HG03460 (cell line): ENCODE data around the gene INCENP.

Experiments used
- ATAC-seq: cut with Tn5 transposase; IDR thresholded peaks from one replicate; pipeline ENCODE4 v1.9.1; 2021; ENCODE audit not compliant: unreplicated experiment

INCENP gene

DNA sequence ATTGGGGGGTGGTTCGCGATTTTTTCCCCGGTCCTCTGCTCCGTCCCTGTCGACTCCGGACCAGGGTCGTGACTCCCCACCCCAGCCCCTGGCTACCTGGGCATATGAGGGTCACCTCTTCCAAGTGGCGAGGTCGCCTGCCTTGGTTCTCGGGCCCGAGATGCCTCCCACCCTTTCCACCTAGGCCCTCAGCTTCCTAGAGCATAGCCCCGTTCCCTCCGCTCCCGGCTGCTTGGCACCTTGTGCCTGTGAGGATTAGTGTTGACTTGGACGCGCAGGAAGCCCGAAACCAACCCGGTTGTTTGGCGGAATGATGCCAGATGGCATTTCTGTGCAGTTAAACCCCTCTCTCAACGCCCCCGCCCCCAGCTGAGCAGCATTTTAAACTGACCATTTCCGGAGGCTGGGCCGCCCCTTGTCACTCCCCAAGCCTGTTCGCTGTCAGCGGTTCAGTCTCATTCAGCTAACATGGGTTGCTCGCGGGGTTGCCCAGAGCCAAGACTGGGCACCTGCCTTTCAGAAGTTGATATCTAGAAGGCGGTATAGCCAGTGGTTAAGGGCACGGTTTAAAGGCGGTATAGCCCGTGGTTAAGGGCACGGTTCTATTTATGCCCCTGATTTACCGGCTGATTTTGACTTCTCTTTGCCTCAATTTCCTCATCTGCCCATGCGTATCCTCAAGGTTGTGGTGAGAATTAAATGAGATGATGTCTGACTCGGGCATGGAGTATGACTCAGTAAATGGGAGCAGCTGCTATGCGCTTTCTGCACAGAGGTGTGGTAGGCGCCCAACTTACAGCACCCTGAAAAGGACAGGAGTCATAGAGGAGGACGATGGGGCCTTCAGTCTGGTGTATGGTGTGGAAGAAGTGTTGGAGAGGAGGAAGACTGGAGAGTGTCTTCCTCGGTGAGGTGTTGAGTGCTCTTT is 639 bp downstream of the INCENP start:
- peak; percentile 27 for ATAC-seq

DNA sequence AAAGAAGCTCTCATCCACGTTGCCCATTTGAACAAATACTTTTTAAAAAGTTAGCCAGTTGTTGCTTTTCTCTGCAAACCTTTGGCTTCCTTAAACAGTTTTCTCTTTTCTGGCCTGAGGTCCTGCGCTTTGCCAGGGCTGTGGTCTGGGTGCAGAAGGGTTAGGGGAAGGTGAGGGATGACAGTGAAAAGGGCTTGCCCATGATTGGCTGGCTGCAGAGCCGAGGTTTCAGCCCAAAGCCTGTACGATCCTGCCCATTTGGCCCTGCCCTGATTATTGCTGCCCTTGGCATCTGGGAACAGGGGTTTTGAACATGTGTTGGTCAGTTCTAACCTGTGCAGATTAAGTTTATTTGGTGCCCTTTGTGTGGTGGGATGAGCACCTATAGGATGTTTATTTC is 1.5 kb downstream of the INCENP start:
- no peak for ATAC-seq

DNA sequence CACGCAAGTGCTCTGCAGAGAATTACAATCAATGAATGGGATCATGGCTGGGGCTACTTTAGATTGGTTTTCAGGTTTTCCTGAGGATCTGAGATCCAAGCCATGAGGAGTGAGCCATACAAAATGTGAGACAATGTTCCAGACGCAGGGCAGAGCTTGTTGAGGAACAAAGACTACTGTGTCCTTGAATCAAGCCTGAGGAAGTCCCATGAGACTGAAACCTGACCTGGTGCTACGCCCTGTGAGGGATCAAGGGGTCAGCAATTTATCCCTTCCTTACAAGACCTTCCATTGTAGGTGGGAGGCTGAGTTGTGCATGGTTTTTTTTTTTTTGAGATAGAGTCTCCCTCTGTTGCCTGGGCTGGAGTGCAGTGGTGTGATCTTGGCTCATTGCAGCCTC is 2.1 kb downstream of the INCENP start:
- ATAC-seq, result no peak

DNA sequence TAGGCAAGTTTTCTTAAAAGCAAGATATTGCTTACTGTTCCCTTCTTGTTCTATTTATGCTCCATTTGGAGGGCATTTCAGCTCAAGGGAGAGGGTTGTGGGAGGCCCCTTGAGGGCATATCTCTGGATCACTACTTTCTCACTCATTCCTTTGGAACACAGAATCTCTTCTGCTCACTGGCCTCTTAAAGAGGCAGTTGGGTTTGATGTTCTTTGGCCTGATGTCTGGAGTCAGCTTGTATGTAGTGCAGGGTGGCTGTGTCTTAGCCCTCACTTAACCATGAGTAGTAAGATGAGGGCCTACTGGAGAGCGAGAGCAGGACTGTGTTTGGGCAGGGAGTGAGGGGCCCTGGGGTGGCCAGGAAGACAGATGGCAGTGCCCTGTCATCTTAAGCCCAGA is 3.6 kb downstream of the INCENP start:
- ATAC-seq, result no peak

DNA sequence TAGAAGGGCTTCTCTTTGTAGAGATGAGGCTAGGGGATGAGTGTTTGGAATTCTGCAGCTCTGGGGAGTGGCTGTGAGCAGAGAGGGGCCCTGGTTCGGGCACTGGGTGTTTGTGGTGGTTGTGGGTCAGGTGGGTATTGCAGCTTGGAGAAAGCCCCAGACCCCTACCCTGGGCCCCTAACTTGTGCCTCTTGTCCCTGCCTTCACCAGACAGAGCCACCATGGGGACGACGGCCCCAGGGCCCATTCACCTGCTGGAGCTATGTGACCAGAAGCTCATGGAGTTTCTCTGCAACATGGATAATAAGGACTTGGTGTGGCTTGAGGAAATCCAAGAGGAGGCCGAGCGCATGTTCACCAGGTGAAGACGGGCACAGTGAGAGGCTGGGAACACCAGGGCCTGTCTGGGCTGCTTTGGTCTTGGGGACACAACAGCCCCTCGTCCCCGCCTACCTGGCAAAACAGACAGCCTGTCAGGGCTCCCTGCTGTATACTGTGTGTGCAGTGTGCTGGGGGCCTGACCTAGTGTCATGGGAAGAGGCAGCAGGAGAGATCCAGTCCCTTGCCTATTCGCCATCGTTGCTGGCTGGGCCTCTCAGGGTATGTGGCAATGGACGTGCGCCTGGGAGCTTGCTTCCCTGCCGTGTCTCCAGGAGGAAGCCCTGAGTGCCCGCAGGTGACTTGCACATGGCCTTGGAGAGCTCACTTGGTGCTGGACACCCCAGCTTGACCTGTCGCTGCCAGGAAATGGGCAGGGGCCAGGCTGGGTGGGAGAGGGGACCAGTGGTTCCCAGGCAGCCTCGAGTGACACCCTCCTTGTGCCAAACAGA is 4.3 kb downstream of the INCENP start:
- ATAC-seq, result no peak

DNA sequence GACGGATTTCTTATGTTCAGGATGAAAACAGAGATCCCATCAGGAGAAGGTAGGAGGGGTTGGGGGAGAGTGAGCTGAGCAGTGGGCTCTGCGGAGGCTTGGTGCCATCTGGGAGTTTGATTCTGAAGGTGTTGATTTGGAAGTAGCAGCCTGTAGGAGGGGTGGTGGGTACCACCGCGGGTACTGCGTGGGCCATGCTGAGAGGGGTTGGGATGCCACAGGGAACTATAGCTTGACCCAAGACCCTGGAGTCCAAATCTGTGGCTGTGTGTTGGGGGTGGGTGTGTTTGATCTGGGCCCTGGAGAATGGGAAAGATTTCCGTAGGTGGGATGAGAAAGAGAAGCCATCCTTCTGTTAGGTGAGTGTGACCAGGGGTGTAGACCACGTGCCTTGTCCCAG is 5.0 kb downstream of the INCENP start:
- no peak for ATAC-seq

DNA sequence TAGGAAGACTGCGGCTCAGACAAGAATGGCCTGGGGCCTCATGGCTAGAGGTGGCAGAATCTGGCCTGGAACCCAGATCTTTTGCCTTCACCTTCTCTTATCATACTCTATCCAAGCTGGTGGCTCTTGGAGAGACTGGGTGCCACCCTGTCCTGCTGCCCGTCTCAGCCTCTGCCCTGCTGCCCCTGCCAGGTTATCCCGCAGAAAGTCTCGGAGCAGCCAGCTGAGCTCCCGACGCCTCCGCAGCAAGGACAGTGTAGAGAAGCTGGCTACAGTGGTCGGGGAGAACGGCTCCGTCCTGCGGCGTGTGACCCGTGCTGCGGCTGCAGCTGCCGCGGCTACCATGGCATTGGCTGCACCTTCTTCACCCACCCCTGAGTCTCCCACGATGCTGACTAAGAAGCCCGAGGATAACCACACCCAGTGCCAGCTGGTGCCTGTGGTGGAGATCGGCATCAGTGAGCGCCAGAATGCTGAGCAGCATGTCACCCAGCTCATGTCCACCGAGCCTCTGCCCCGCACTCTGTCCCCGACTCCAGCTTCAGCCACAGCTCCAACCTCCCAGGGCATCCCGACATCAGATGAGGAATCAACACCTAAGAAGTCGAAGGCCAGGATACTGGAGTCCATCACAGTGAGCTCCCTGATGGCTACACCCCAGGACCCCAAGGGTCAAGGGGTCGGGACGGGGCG is 5.9 kb downstream of the INCENP start:
- ATAC-seq, result no peak

DNA sequence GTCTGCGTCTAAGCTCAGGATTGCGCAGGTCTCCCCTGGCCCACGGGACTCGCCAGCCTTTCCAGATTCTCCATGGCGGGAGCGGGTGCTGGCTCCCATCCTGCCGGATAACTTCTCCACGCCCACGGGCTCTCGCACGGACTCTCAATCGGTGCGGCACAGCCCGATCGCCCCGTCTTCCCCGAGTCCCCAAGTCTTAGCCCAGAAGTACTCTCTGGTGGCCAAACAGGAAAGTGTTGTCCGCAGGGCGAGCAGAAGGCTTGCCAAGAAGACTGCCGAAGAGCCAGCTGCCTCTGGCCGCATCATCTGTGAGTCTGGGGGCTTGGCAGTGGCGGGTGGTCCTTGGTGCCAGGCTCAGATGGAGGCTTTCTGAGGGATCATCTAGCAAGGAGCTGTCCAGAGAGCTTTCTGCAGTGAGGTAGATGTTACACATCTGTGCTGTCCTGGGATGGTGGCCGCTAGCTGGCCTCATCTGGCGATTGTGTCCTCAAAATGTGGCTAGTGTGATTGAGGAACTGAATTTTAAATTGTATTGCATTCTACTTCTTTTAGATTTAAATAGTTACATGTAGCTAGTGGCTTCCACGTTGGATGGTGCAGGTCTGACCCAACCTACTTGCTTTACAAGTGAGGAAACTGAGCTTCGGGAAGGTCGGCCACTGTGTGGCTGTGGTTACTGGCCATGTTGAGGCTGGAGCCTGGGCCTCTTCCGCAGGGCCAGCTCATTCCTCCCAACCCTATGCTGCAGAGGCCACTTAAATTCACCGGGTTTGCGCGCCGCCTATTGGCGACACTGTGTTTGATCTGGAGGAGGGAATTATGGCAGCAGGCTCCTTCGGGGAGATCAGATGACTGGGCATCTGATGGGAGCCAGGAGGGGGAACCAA is 6.7 kb downstream of the INCENP start:
- ATAC-seq, result no peak

DNA sequence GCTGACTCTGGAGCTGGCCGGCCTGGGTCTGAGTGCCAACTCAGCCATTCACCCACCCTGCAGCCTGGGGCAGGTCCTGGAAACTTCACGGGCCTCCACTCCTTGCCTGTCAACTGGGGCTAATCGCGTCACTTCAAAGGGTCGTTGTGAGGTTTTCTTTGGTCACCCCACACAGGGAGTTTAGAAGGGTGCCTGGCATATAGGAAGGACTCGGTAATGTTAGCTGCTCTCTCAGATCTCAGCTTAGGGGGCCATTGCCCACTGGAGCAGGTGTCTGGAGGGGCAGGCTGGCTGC is 7.3 kb downstream of the INCENP start:
- no peak for ATAC-seq

DNA sequence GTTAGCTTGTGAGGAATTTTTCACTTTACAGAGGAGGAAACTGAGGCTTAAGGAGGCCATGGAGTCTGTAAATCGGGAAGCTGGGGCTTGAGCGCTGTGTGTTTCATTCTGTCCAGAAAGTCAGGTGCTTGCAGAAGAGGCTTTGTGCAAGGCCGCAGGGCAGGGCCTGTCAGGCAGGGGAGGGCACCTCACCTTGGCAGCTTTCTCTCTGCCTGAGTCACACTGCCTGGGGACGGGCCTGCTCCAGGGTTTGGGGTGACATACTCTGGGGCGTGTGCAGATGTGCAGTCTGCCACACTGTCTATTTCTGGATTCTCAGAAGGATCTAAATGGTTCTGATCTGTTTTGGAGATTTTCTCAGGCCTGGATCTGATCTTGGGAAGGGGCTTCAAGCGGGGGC is 8.4 kb downstream of the INCENP start:
- no peak for ATAC-seq

DNA sequence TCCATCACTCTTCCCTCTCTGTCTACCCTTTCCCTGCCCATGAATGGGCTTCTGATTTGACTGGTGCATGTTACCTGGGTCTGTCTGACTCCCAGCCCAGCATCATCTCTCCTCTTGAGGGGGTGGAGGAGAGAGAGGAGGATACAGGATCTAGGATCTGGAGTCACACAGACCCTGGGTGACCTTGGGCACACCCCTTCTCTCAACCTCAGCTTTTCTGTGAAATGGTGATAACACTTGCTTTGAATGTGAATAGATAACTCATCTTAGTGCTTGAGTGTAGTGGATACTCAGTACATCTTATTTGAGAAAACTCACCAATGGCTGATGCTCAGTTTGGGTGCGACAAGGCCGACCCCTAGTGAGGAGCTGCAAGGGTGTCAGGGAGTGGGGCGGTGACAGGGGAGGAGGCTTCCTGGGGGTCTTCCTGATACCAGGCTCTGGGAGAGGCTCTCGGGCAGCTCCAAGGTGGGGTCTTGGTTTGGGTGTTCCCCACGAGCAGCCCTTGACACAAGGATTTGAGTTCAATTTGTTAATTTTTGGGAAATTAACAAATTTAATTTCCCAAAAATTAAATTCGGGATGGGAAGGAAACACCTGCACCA is 9.0 kb downstream of the INCENP start:
- ATAC-seq, result no peak

DNA sequence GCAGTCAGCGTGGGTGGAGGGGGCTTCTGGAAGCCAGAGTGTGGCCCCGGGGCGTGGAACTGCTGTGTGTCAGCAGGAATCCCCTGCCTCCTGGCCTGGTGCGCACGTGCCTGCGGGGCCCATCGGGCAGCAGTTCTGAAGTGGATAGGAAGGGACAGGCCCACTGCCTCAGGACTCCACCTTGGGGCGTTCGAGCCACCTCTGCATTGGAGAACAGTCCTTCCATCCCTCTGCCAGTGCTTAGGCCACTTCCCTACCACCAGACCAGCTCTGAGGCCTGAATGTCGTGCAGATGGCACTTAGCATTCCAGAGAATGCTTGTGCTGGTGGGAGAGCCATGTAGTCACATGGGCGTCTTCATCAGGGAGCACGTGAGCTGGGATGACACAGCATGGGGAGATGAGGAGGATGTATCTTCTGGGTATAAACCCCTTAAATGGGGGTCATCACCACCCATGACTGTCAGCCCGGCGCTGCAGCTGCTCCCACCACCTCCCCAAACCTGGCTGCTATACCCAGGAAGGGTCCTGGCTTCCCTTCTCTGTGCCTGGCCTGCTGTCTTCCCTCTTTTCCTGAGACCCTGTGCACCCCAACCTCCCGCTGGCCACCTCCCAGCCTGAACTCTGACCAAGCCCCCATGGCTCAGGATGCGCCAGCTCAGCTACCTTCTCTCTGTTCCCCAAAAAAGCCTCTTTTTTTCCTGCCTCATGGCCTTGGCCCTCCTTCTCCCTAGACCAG is 9.7 kb downstream of the INCENP start:
- no peak for ATAC-seq

DNA sequence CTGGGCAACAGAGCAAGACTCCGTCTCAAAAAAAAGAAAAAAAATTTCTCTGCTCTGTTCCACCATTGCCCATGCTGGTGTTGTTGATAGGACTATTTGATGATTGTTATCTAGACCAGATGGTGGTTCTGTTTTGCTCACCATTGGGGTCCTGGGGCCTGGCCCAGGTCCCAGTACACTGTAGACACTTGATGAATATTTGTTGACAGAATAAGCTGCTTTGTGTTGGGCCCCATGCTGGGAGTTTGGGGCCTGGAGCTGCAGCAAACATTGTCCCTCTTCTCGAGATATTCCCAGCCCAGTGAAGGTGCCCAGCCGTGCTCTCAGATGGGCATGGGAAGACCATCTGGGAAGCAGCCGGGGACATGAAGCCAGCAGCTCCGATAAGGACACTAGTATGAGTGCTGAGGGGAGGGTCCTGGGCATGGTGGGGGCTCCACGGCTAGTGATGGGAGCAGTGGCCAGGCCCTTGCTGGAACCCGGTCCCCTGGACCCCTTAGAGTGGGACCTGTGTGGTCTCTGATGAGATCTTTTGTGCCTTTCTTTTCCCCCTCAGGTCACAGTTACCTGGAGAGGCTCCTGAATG is 13.6 kb downstream of the INCENP start:
- no peak for ATAC-seq

DNA sequence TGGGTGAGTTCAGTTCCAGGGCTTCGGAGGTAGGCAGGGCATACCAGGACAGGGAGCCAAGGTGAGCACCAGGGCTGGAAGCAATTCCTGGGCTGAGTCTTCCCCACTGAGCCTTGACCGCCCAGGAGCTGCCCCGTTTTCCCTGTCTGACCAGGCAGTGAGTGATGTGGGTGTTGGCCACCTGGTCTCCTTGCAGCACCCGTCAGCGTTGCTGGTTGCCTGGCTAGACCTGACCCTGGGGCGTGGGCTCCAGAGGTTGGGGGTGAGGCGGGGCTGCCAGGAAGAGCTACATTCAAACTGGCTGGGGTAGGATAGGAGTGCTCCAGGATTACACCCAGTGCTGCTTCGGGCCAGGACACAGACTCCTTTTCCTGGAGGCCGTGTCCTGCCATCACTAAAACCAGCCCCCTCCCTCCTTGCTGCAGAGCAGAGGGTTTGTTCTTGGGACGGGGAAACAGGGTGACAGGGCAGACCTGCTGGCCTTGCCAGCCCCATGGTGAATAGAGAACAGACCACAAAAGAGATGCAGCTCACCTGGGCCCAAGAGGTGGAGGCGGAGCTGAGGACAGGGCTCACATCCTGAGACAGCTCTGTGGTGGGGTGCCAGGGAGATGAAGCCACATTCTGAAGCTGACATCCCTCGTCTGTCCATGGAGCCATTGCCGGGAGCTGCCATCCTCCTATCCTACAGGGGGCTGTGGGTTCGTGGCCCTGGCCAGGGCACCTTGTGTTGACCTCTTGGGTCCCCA is 14.2 kb downstream of the INCENP start:
- no peak for ATAC-seq

DNA sequence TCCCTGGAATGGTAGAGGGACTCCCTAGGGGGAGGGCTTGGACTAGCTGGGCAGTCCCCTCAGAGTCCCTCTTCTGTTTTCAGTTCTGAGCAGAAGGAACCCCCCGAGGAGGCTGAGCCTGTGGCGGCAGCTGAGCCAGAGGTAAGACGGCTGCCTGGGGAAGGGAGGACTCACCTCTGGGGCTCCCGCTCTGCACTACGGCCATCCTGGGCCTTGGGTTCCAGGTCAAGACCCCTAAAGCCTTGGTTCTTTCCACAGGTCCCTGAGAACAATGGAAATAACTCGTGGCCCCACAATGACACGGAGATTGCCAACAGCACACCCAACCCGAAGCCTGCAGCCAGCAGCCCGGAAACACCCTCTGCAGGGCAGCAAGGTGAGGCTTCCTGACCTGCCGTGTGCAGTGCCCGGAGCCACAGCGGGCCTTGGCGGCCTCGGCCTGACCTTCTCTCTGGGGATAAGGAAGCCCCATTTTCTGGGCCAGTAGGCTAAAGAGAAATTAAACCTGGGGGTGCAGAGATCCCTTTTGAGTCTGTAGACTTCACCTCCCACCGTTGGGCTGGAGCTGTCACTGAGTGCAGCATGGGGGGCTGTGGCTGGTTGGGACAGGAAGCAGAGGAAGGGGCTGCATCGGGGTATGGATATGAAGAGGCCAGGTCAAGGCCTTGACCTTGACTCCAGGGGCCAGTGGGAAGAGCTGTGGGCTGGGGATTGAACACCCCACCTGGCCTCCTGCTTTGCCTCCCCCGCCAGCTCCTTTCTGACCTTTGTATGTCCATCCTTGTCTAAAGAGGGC is 15.0 kb downstream of the INCENP start:
- no peak for ATAC-seq

DNA sequence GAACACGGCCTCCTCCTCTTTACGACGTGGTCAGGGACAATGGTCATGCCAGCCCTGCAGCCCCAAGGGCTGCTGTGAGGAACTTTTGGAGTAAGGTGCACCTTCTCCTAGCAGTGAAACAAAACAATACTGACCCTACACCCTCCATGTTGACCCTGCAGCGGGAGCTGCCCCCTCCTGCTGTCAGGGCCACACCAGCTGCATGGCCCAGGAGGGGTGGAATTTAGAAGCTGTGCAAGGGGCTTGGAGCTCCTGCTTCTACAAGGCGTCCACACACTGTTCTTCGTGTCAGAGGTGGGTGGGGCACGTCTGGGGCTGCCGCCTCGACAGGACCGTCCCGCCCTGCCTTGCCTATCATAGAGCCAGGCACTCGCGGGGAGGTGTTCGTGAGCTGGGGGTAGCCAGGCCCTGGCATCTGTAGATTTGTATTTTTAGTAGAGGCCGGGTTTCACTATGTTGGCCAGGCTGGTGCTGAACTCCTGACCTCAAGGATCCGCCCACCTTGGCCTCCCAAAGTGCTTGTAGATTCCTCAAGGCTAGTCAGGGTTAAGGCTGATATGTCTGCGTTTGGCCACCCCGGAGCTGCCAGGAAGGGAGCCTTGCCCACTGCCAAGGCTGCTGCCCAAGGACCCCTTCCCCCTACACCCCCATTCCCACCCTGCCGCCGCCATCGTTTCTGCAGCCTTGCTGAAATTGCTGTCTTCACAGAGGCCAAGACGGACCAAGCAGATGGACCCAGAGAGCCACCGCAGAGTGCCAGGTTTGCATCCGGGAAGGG is 15.9 kb downstream of the INCENP start:
- no peak for ATAC-seq
